HepG2 (cell line): ENCODE results near the gene KRTAP10-2. TPM values are rescaled to one million over a fixed set of nuclear protein-coding genes. Genes with fewer than 3 reads are reported as not detected.

ENCODE experiments used
- AFF4 ChIP-seq: sonication (generic); formaldehyde crosslinking; IDR thresholded peaks from 2 replicates; pipeline ENCODE4 v1.4.0; 2020; ENCODE audit warnings: missing genetic modification reagents
- BHLHE40 ChIP-seq: IDR thresholded peaks from 2 replicates; pipeline ENCODE4 v1.6.1; 2011; ENCODE audit warnings: low read length, improper control_type of control experiment
- FOSL2 ChIP-seq: sonication (generic); formaldehyde crosslinking; IDR thresholded peaks from 2 replicates; pipeline ENCODE4 v1.4.0; 2020; ENCODE audit warnings: missing genetic modification reagents
- FOXA3 ChIP-seq: IDR thresholded peaks from 2 replicates; pipeline ENCODE4 v1.6.1; 2016; ENCODE audit warnings: missing genetic modification reagents, missing compliant biosample characterization
- JUNB ChIP-seq: sonication (generic); formaldehyde crosslinking; IDR thresholded peaks from 2 replicates; pipeline ENCODE4 v1.8.0; 2022; ENCODE audit warnings: missing genetic modification reagents, mild to moderate bottlenecking, borderline replicate concordance
- MAZ ChIP-seq, 2 experiments: sonication (generic) in 1 of 2; formaldehyde crosslinking in 1 of 2; IDR thresholded peaks; 2 replicates each; pipeline versions ENCODE4 v1.5.0 to v1.6.1; 2012 to 2020; ENCODE audit warnings: low read depth in 2 of 2, mild to moderate bottlenecking in 2 of 2, borderline replicate concordance in 1 of 2, improper control_type of control experiment in 1 of 2, low read length in 1 of 2, missing genetic modification reagents in 1 of 2, moderate library complexity in 1 of 2
- MEIS1 ChIP-seq: sonication (generic); formaldehyde crosslinking; IDR thresholded peaks from 2 replicates; pipeline ENCODE4 v1.9.0; 2021; ENCODE audit warnings: mild to moderate bottlenecking, missing genetic modification reagents, moderate library complexity, borderline replicate concordance
- MTA1 ChIP-seq: sonication (generic); formaldehyde crosslinking; IDR thresholded peaks from 2 replicates; pipeline ENCODE4 v1.4.0; 2020; ENCODE audit warnings: missing genetic modification reagents, mild to moderate bottlenecking, borderline replicate concordance
- NCOA5 ChIP-seq: sonication (generic); formaldehyde crosslinking; IDR thresholded peaks from 2 replicates; pipeline ENCODE4 v1.4.0; 2020; ENCODE audit warnings: missing genetic modification reagents
- NR2F2 ChIP-seq: IDR thresholded peaks from 2 replicates; pipeline ENCODE4 v1.6.1; 2012; ENCODE audit warnings: low read depth, inconsistent platforms, borderline replicate concordance
- PAWR ChIP-seq: sonication (generic); formaldehyde crosslinking; IDR thresholded peaks from 2 replicates; pipeline ENCODE4 v1.4.0; 2020; ENCODE audit warnings: missing genetic modification reagents, mild to moderate bottlenecking, borderline replicate concordance
- RARA ChIP-seq: IDR thresholded peaks from 2 replicates; pipeline ENCODE4 v1.6.1; 2016; ENCODE audit warnings: missing genetic modification reagents, missing compliant biosample characterization
- SRF ChIP-seq: IDR thresholded peaks from 2 replicates; pipeline ENCODE4 v1.6.1; 2011; ENCODE audit warnings: mild to moderate bottlenecking, low read depth, low read length, moderate library complexity
- TEF ChIP-seq: sonication (generic); formaldehyde crosslinking; IDR thresholded peaks from 2 replicates; pipeline ENCODE4 v1.5.0; 2020; ENCODE audit warnings: missing genetic modification reagents
- ZNF280D ChIP-seq: sonication (generic); formaldehyde crosslinking; IDR thresholded peaks from 2 replicates; pipeline ENCODE4 v1.5.1; 2020; ENCODE audit warnings: mild to moderate bottlenecking, missing genetic modification reagents
- ZNF382 ChIP-seq: sonication (generic); formaldehyde crosslinking; IDR thresholded peaks from 2 replicates; pipeline ENCODE4 v1.5.0; 2020; ENCODE audit warnings: missing genetic modification reagents, mild to moderate bottlenecking, borderline replicate concordance
- ZNF614 ChIP-seq: IDR thresholded peaks from 2 replicates; pipeline ENCODE4 v1.6.1; 2018; ENCODE audit warnings: missing biosample characterization, missing genetic modification reagents, inconsistent platforms, borderline replicate concordance
- ZNF670 ChIP-seq: sonication (generic); formaldehyde crosslinking; IDR thresholded peaks from 2 replicates; pipeline ENCODE4 v1.8.0; 2022; ENCODE audit warnings: mild to moderate bottlenecking, missing genetic modification reagents, borderline replicate concordance
- ZSCAN20 ChIP-seq: sonication (generic); formaldehyde crosslinking; IDR thresholded peaks from 2 replicates; pipeline ENCODE4 v1.4.0; 2020; ENCODE audit warnings: missing genetic modification reagents, mild to moderate bottlenecking, borderline replicate concordance
- polyA plus RNA-seq, 8 experiments: library from polyadenylated mRNA; depleted of rRNA in 3 of 8; stranded (reverse) in 7 of 8; unstranded in 1 of 8; fragments of >200 nt; fragmentation: Illumina TruSeq in 4 of 8; extraction: Trizol in 4 of 8; gene quantifications; 2 replicates each; pipeline versions ENCODE4 v1.2.1 to v1.2.3, GENCODE V29; 2011 to 2016; ENCODE audit warnings: low read depth in 4 of 8, missing spikeins in 1 of 8, mixed read lengths in 1 of 8; ENCODE audit not compliant: insufficient read depth in 1 of 8
- total RNA-seq, 5 experiments: library from RNA; depleted of rRNA; stranded (reverse); fragments of >200 nt; fragmentation: Illumina TruSeq; extraction: Trizol; gene quantifications; 2 replicates each; pipeline ENCODE4 v1.2.3, GENCODE V29; 2016; ENCODE audit warnings: low read depth in 1 of 5

KRTAP10-2 gene
- total and polyA plus RNA-seq, 2 of the 13 experiments (the other 11 are each of a cell fraction or from before 2014, with no cell fraction given): not detected

GRCh38 chr21:44505673-44506278 is 45.5 kb downstream of the KRTAP10-2 start (continued):
- TF ChIP-seq AFF4: no peak
- no peak; the same call in 1 of the 2 replicates for TF ChIP-seq BHLHE40
- TF ChIP-seq TEF (CRISPR knock-in tag): no peak
- TF ChIP-seq ZNF670 (CRISPR knock-in tag): peak; percentile 79; the same call in 1 of the 2 replicates
- peak; percentile 19; the same call in 1 of the 2 replicates for TF ChIP-seq JUNB (CRISPR knock-in tag)
- TF ChIP-seq MTA1 (CRISPR knock-in tag): no peak
- no peak for TF ChIP-seq NCOA5
- no peak for TF ChIP-seq SRF
- TF ChIP-seq MEIS1 (CRISPR knock-in tag): no peak
- peak; percentile 81 for TF ChIP-seq FOSL2 (CRISPR knock-in tag)
- no peak for TF ChIP-seq ZSCAN20 (CRISPR knock-in tag)
- no peak for TF ChIP-seq NR2F2
- TF ChIP-seq PAWR (CRISPR knock-in tag): no peak
- TF ChIP-seq ZNF382: no peak
- no peak for TF ChIP-seq ZNF280D
- peak; percentile 67; the same call in 1 of the 2 replicates for TF ChIP-seq ZNF614 (CRISPR knock-in tag)
- peak; percentile 54; the same call in 1 of the 2 replicates for TF ChIP-seq FOXA3 (CRISPR knock-in tag)
- peak; percentile 62; the same call in 1 of the 2 replicates for TF ChIP-seq RARA
- no peak for TF ChIP-seq MAZ (IDR thresholded peaks at IDR 0.05; ENCODE audit: borderline replicate concordance, low read depth, low read length)
- TF ChIP-seq MAZ (CRISPR knock-in tag; IDR thresholded peaks at IDR 0.05; ENCODE audit: low read depth): no peak
